ENCODE data around the gene IRX1. TPM values are rescaled to one million over a fixed set of nuclear protein-coding genes. Genes with fewer than 3 reads are reported as not detected.

Gene IRX1
- total and polyA plus RNA-seq, 2 donors (not counting 1 experiment from before 2014, with no cell fraction given) = not detected

- H3K79me2 ChIP-seq (ENCODE audit: control insufficient read depth, insufficient read depth, low read length) = no peaks in the 10 kb centered on the region
- intact Hi-C loops (cut with micrococcal nuclease) = no loop called here
- no peak overlapping the region for H3K4me2 ChIP-seq (replicated peaks; ENCODE audit: low read depth, low read length, poor library complexity, severe bottlenecking)
- ATAC-seq (ENCODE audit: low read depth) = no peak
- DNase-seq = no peak
- no peak overlapping the region for H2AFZ ChIP-seq (ENCODE audit: insufficient read depth, low read depth, low read length, poor library complexity, severe bottlenecking)
- H3K27ac ChIP-seq (ENCODE audit: low read length in 2 of 2) = no peak overlapping the region
- H3K27me3 Mint-ChIP-seq = no peaks in the 10 kb centered on the region
- no peaks in the 10 kb centered on the region for H3K4me1 Mint-ChIP-seq
- no peak overlapping the region for H3K4me3 ChIP-seq (ENCODE audit: control extremely low read depth in 1 of 5, extremely low read depth in 1 of 5, insufficient read depth in 1 of 5, low read depth in 2 of 5, low read length in 4 of 5)
- no peak overlapping the region for H3K9ac ChIP-seq (ENCODE audit: low read length)
- 82% methylated on average over 7 of the region's 8 CpGs for WGBS (ENCODE audit: insufficient coverage)
- H3K27me3 ChIP-seq (replicated peaks in 1 of 4; ENCODE audit: control extremely low read depth in 1 of 4, control insufficient read depth in 3 of 4, insufficient read depth in 4 of 4, low read length in 3 of 4) = no peaks in the 10 kb centered on the region
- peaks cover 3% of the 10 kb centered on the region for H3K9me3 Mint-ChIP-seq (ENCODE audit: insufficient read depth)
- no peaks in the 10 kb centered on the region for H3K4me1 ChIP-seq (ENCODE audit: control insufficient read depth in 2 of 2, insufficient read depth in 2 of 2, low read length in 2 of 2)
- H3K4me3 Mint-ChIP-seq = no peak overlapping the region
- TF ChIP-seq EZH2 (IDR thresholded peaks at IDR 0.05; ENCODE audit: borderline replicate concordance, insufficient read depth, low read depth, low read length, poor library complexity, severe bottlenecking) = no peak
- H3K36me3 ChIP-seq (replicated peaks in 1 of 2; ENCODE audit: control extremely low read depth in 1 of 2, control insufficient read depth in 1 of 2, extremely low read depth in 1 of 2, insufficient read depth in 2 of 2, low read length in 1 of 2) = no peaks in the 10 kb centered on the region
- no peaks in the 10 kb centered on the region for H4K20me1 ChIP-seq (ENCODE audit: control insufficient read depth, insufficient read depth, low read length, poor library complexity, severe bottlenecking)
- H3K27ac Mint-ChIP-seq = no peak overlapping the region
- H3K9me3 ChIP-seq (ENCODE audit: control extremely low read depth in 1 of 3, control insufficient read depth in 2 of 3, insufficient read depth in 1 of 3, low read length in 2 of 3) = peaks cover 0 to 12% (median 0%) of the 10 kb centered on the region in 3 donors
- ChIA-PET POLR2A (no interaction called here), CTCF (no interaction called here)
Measured at GRCh38 chr5:3650868-3651267, 55.2 kb downstream of the IRX1 start.
